Osteoblast (primary cell): Measurements from ENCODE around the gene MGAT4A. TPM values are rescaled to one million over a fixed set of nuclear protein-coding genes. Genes with fewer than 3 reads are reported as not detected.
A peak's percentile ranks its signal among the peaks of the same experiment; 100 is the strongest.

Source experiments
- DNase-seq: peaks from one replicate; pipeline ENCODE4 v3.0.0; 2011; ENCODE audit warnings: low spot score, mixed read lengths; ENCODE audit not compliant: insufficient read length; ENCODE audit errors: missing footprints
- H2AFZ ChIP-seq: 2 replicates; pipeline ENCODE4 v1.6.0; 2011; ENCODE audit warnings: mild to moderate bottlenecking, low read length
- H3K27ac ChIP-seq: 2 replicates; pipeline ENCODE4 v1.5.1; 2011; ENCODE audit warnings: mild to moderate bottlenecking, low read depth, low read length, moderate library complexity
- H3K27me3 ChIP-seq: 2 replicates; pipeline ENCODE4 v1.6.0; 2012; ENCODE audit warnings: mild to moderate bottlenecking, control low read depth, inconsistent platforms, low read length, moderate library complexity; ENCODE audit not compliant: insufficient read depth
- H3K36me3 ChIP-seq: 2 replicates; pipeline ENCODE4 v1.5.1; 2011; ENCODE audit warnings: mild to moderate bottlenecking, low read length, control low read depth, moderate library complexity; ENCODE audit not compliant: insufficient read depth
- H3K4me1 ChIP-seq: 2 replicates; pipeline ENCODE4 v1.5.1; 2011; ENCODE audit warnings: mild to moderate bottlenecking, low read length, control low read depth, moderate library complexity; ENCODE audit not compliant: insufficient read depth
- H3K4me2 ChIP-seq: 2 replicates; pipeline ENCODE4 v1.6.0; 2011; ENCODE audit warnings: mild to moderate bottlenecking, low read length; ENCODE audit not compliant: insufficient read depth
- H3K4me3 ChIP-seq: fragments of 200-600 bp; sonication (generic); 3 replicates; pipeline ENCODE4 v1.5.1; 2012; ENCODE audit warnings: mild to moderate bottlenecking, low read length, inconsistent platforms; ENCODE audit not compliant: insufficient read depth
- H3K79me2 ChIP-seq: 2 replicates; pipeline ENCODE4 v1.6.0; 2012; ENCODE audit warnings: mild to moderate bottlenecking, low read length, control low read depth, inconsistent platforms; ENCODE audit not compliant: insufficient read depth
- H3K9me3 ChIP-seq: 2 replicates; pipeline ENCODE4 v1.5.1; 2011; ENCODE audit warnings: low read depth, low read length, control low read depth
- H4K20me1 ChIP-seq: 2 replicates; pipeline ENCODE4 v1.6.0; 2012; ENCODE audit warnings: mild to moderate bottlenecking, low read length, control low read depth; ENCODE audit not compliant: insufficient read depth
- total RNA-seq: library from RNA; depleted of rRNA; stranded (reverse); fragments of >200 nt; gene quantifications from 2 replicates; pipeline ENCODE4 v1.2.3, GENCODE V29; 2012
- TF ChIP-seq, protein P1 (sequence below): IDR thresholded peaks from 2 replicates; pipeline ENCODE4 v1.5.1; 2011; ENCODE audit warnings: mild to moderate bottlenecking, low read depth, low read length, moderate library complexity; ENCODE audit errors: extremely low read depth

MGAT4A gene
- total RNA-seq, 1 donor: 0.36 TPM

DNA sequence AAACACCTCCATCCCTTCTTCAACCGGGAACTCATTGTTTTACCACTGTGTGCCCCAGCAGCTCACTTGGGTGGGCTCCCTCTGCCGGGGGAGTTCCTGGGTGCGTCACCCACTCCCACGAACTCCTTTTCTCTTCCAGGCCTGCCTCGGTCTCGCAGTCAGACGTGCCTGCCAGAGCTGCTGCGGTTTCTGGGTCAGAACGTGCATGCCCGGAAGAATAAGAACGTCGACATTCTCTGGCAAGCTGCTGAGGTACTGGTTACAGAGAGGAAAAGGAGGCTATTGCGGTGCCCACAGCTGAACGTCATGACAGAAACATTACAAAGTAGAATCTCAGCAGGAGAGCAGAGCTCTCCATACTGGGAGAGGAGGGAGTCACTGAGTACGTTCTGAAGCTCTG lies 158.3 kb downstream of the MGAT4A start:
- peaks cover 4% of the 10 kb centered on the region for H3K36me3 ChIP-seq
- H4K20me1 ChIP-seq: no peaks in the 10 kb centered on the region
- no peak overlapping the region for H3K27ac ChIP-seq
- no peak overlapping the region for H3K4me2 ChIP-seq
- H3K4me3 ChIP-seq: no peak overlapping the region
- peaks cover 11% of the 10 kb centered on the region for H3K4me1 ChIP-seq
- H3K9me3 ChIP-seq: no peaks in the 10 kb centered on the region
- no peak for DNase-seq
- H2AFZ ChIP-seq: no peak overlapping the region
- TF ChIP-seq, protein P1, sequence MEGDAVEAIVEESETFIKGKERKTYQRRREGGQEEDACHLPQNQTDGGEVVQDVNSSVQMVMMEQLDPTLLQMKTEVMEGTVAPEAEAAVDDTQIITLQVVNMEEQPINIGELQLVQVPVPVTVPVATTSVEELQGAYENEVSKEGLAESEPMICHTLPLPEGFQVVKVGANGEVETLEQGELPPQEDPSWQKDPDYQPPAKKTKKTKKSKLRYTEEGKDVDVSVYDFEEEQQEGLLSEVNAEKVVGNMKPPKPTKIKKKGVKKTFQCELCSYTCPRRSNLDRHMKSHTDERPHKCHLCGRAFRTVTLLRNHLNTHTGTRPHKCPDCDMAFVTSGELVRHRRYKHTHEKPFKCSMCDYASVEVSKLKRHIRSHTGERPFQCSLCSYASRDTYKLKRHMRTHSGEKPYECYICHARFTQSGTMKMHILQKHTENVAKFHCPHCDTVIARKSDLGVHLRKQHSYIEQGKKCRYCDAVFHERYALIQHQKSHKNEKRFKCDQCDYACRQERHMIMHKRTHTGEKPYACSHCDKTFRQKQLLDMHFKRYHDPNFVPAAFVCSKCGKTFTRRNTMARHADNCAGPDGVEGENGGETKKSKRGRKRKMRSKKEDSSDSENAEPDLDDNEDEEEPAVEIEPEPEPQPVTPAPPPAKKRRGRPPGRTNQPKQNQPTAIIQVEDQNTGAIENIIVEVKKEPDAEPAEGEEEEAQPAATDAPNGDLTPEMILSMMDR: no peak
- no peaks in the 10 kb centered on the region for H3K79me2 ChIP-seq
- H3K27me3 ChIP-seq: no peaks in the 10 kb centered on the region

DNA sequence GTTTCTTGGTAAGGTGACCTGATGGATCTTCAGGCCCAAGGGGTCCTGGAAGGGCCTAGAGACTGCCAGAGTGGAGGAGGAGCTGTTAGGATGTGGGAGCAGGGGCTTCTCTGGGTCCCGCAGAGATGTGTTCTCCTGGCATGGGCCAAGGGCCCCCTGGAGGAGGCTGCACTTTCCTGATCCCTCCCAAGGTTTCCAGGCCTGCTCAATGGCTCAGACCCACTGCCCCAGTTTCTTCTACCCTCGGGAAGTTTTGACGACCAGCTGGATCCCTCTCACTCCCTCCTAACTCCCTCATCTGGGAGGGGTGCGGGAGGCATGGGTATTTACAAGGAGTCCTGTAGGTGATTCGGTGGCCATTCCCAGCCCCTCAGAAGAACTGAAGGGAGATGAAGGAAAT lies 158.7 kb downstream of the MGAT4A start:
- TF ChIP-seq, protein P1: no peak
- no peaks in the 10 kb centered on the region for H3K79me2 ChIP-seq
- H3K27ac ChIP-seq: no peak overlapping the region
- no peaks in the 10 kb centered on the region for H3K9me3 ChIP-seq
- H3K36me3 ChIP-seq: no peaks in the 10 kb centered on the region
- peak; percentile 30 for DNase-seq
- no peak overlapping the region for H3K4me3 ChIP-seq
- H4K20me1 ChIP-seq: no peaks in the 10 kb centered on the region
- H3K4me2 ChIP-seq: no peak overlapping the region
- peaks cover 11% of the 10 kb centered on the region for H3K4me1 ChIP-seq
- H2AFZ ChIP-seq: no peak overlapping the region
- no peaks in the 10 kb centered on the region for H3K27me3 ChIP-seq

DNA sequence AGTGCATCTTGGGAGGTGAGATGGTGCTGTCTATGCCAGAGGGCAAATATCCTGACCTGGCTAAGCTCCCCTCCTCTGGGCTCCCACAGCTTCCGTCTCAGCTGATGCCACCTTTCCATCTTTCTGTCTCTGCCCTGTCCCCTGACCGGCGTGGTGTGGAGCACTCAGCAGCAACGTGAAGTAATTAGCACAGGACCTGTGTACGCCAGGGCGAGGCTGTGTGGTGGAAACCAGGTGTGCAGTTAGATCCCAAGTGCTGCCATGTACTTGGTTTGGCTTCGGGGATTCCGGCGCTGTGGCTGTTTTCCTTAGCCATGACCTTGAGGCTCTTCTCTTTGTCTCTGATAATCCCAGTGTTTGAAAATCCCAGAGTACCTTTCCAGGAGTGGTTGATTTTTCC lies 159.1 kb downstream of the MGAT4A start:
- Histone ChIP-seq H3K4me3 (no peak overlapping the region), H3K27me3 (no peaks in the 10 kb centered on the region)
- TF ChIP-seq, protein P1: no peak

DNA sequence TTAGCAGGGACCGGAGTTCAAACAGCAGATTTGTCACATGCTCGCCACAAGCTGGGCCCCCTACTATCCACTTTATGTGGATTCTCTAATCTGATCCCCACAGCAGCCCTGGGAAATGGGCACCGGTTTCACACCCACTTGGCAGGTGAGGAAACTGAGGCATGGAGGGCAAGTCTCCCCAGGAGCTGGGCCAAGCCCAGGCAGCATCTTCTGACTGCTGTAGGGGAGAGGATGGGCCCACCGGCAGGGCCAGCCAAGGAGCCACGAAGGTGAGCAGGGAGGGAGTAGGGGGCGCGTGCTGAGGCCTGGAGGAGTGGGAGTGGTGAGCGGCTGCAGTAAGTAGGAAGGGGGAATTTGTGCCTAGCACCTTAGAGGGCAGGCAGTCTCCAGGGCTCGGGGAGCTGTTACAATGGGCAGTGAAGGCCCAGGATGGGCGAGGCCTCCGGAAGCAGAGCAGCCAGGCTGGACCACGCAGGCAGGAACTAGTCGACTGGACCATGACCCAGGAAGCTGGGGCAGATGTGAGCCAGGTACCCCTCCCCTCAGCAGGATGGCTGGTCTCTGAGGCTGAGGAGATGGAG lies 159.7 kb downstream of the MGAT4A start:
- H3K4me2 ChIP-seq: no peak overlapping the region
- H4K20me1 ChIP-seq: no peaks in the 10 kb centered on the region
- no peak overlapping the region for H2AFZ ChIP-seq
- H3K27me3 ChIP-seq: no peaks in the 10 kb centered on the region
- TF ChIP-seq, protein P1: no peak
- H3K27ac ChIP-seq: no peak overlapping the region
- no peaks in the 10 kb centered on the region for H3K9me3 ChIP-seq
- H3K79me2 ChIP-seq: no peaks in the 10 kb centered on the region
- H3K4me1 ChIP-seq: peaks cover 11% of the 10 kb centered on the region
- DNase-seq: no peak
- H3K4me3 ChIP-seq: no peak overlapping the region
- H3K36me3 ChIP-seq: no peaks in the 10 kb centered on the region

More for the DNA sequence above, 159.1 kb downstream of the MGAT4A start:
- H3K4me2 ChIP-seq: no peak overlapping the region
- H3K9me3 ChIP-seq: no peaks in the 10 kb centered on the region
- H2AFZ ChIP-seq: no peak overlapping the region
- DNase-seq: no peak
- no peak overlapping the region for H3K27ac ChIP-seq
- H3K4me1 ChIP-seq: peaks cover 11% of the 10 kb centered on the region
- no peaks in the 10 kb centered on the region for H3K36me3 ChIP-seq
- no peaks in the 10 kb centered on the region for H3K79me2 ChIP-seq
- H4K20me1 ChIP-seq: no peaks in the 10 kb centered on the region
